IMR-90 (cell line): Measurements from ENCODE around the gene RAB3A. TPM values are rescaled to one million over a fixed set of nuclear protein-coding genes. Genes with fewer than 3 reads are reported as not detected.

Experiments used
- ATAC-seq: fragments of 200-7000 bp; cut with Tn5 transposase; 2 replicates; pipeline ENCODE4 v1.9.1; 2020; ENCODE audit warnings: low read depth, mild to moderate bottlenecking, moderate library complexity
- BruUV-seq: library from RNA; stranded (reverse); fragments of 400-500 nt; replicated peaks from 2 replicates; lab custom pipeline; 2021; lab: Mats Ljungman, UMichigan
- CTCF ChIA-PET: fragments of 300-600 bp; formaldehyde crosslinking; extraction: SDS; loops from one replicate; lab custom pipeline; 2021; ENCODE audit warnings: antibody characterized with exemption; lab: Yijun Ruan, JAX
- POLR2A ChIA-PET: fragments of 300-600 bp; sonication (Branson Sonifier 250); formaldehyde crosslinking; loops from one replicate; lab custom pipeline; 2022; ENCODE audit warnings: antibody characterized with exemption; ENCODE audit not compliant: unreplicated experiment; lab: Charles Lee
- DNase-seq: peaks from one replicate; pipeline ENCODE4 v3.0.0; 2013
- H2AFZ ChIP-seq: replicated peaks from 2 replicates; pipeline ENCODE3; 2013; ENCODE audit warnings: low read length, mild to moderate bottlenecking; ENCODE audit not compliant: poor library complexity
- H2AK5ac ChIP-seq: 2 replicates; pipeline ENCODE4 v1.6.1; 2013; ENCODE audit warnings: low read depth, low read length, inconsistent platforms
- H2AK9ac ChIP-seq: replicated peaks from 2 replicates; pipeline ENCODE3; 2013; ENCODE audit warnings: mild to moderate bottlenecking, low read depth, low read length, moderate library complexity; ENCODE audit not compliant: poor library complexity
- H2BK120ac ChIP-seq: 2 replicates; pipeline ENCODE4 v1.6.1; 2013; ENCODE audit warnings: low read depth, low read length, inconsistent platforms
- H2BK15ac ChIP-seq: 3 replicates; pipeline ENCODE4 v1.6.1; 2013; ENCODE audit warnings: low read depth, low read length, inconsistent platforms
- H2BK20ac ChIP-seq: 2 replicates; pipeline ENCODE4 v1.6.1; 2013; ENCODE audit warnings: low read depth, mild to moderate bottlenecking, inconsistent platforms, low read length, moderate library complexity
- H2BK5ac ChIP-seq: 2 replicates; pipeline ENCODE4 v1.6.1; 2013; ENCODE audit warnings: mild to moderate bottlenecking, low read depth, low read length, inconsistent platforms; ENCODE audit not compliant: poor library complexity, severe bottlenecking
- H3K14ac ChIP-seq: replicated peaks from 2 replicates; pipeline ENCODE4 v1.6.1; 2013; ENCODE audit warnings: low read depth, low read length, inconsistent platforms
- H3K18ac ChIP-seq: 2 replicates; pipeline ENCODE4 v1.6.1; 2013; ENCODE audit warnings: low read depth, low read length, control low read depth
- H3K23ac ChIP-seq: 2 replicates; pipeline ENCODE4 v1.6.1; 2013; ENCODE audit warnings: low read depth, low read length, inconsistent platforms
- H3K27ac ChIP-seq: 2 replicates; pipeline ENCODE4 v1.5.1; 2013; ENCODE audit warnings: mild to moderate bottlenecking, control low read depth, low read length; ENCODE audit not compliant: insufficient read depth
- H3K27me3 ChIP-seq: 2 replicates; pipeline ENCODE4 v1.6.1; 2013; ENCODE audit warnings: low read length; ENCODE audit not compliant: control insufficient read depth, insufficient read depth
- H3K36me3 ChIP-seq: 2 replicates; pipeline ENCODE4 v1.6.1; 2013; ENCODE audit warnings: low read length, mixed read lengths; ENCODE audit not compliant: control insufficient read depth, insufficient read depth
- H3K4ac ChIP-seq: 2 replicates; pipeline ENCODE4 v1.6.1; 2013; ENCODE audit warnings: low read depth, low read length, inconsistent platforms
- H3K4me1 ChIP-seq: 2 replicates; pipeline ENCODE4 v1.6.1; 2013; ENCODE audit warnings: low read length, mixed read lengths; ENCODE audit not compliant: control insufficient read depth, insufficient read depth
- H3K4me2 ChIP-seq: 2 replicates; pipeline ENCODE4 v1.6.1; 2013; ENCODE audit warnings: low read depth, mild to moderate bottlenecking, control low read depth, low read length, moderate library complexity
- H3K4me3 ChIP-seq: 2 replicates; pipeline ENCODE4 v1.5.1; 2013; ENCODE audit warnings: low read depth, mild to moderate bottlenecking, control low read depth, low read length, moderate library complexity; ENCODE audit not compliant: insufficient read depth
- H3K56ac ChIP-seq: 2 replicates; pipeline ENCODE4 v1.6.1; 2013; ENCODE audit warnings: low read length, inconsistent platforms; ENCODE audit not compliant: insufficient read depth; ENCODE audit errors: extremely low read depth
- H3K79me1 ChIP-seq, 2 experiments: 2 replicates each; pipeline ENCODE4 v1.6.1; 2013; ENCODE audit warnings: low read length in 2 of 2, inconsistent platforms in 1 of 2, low read depth in 1 of 2
- H3K9ac ChIP-seq: 2 replicates; pipeline ENCODE4 v1.6.1; 2013; ENCODE audit warnings: low read depth, low read length, control low read depth
- H3K9me1 ChIP-seq: 2 replicates; pipeline ENCODE4 v1.6.1; 2013; ENCODE audit warnings: low read length, inconsistent platforms; ENCODE audit not compliant: insufficient read depth
- H3K9me3 ChIP-seq: 2 replicates; pipeline ENCODE4 v1.6.1; 2013; ENCODE audit warnings: low read length; ENCODE audit not compliant: control insufficient read depth, insufficient read depth
- H4K20me1 ChIP-seq: 2 replicates; pipeline ENCODE4 v1.6.1; 2013; ENCODE audit warnings: low read length, inconsistent platforms; ENCODE audit not compliant: insufficient read depth
- H4K5ac ChIP-seq: 2 replicates; pipeline ENCODE4 v1.6.1; 2013; ENCODE audit warnings: mild to moderate bottlenecking, low read depth, low read length, control low read depth
- H4K8ac ChIP-seq, 2 experiments: 2 replicates each; pipeline ENCODE4 v1.6.1; 2013; ENCODE audit warnings: low read depth in 2 of 2, low read length in 2 of 2, control low read depth in 1 of 2, inconsistent platforms in 1 of 2
- H4K91ac ChIP-seq: 2 replicates; pipeline ENCODE4 v1.6.1; 2013; ENCODE audit warnings: low read depth, low read length, inconsistent platforms; ENCODE audit not compliant: insufficient read depth
- CHD1 ChIP-seq: IDR thresholded peaks from 2 replicates; pipeline ENCODE4 v1.6.1; 2012; ENCODE audit warnings: low read depth, low read length, improper control_type of control experiment
- FOS ChIP-seq: fragments of 150-350 bp; IDR thresholded peaks from 2 replicates; pipeline ENCODE4 v1.6.1; 2016; ENCODE audit warnings: low read depth, low read length
- MAZ ChIP-seq: IDR thresholded peaks from 2 replicates; pipeline ENCODE4 v1.6.1; 2012; ENCODE audit warnings: low read depth, mild to moderate bottlenecking, low read length, improper control_type of control experiment, moderate library complexity, borderline replicate concordance
- MXI1 ChIP-seq: IDR thresholded peaks from 2 replicates; pipeline ENCODE4 v1.6.1; 2012; ENCODE audit warnings: low read depth, mild to moderate bottlenecking, low read length, moderate library complexity, borderline replicate concordance
- NFE2L2 ChIP-seq: fragments of 150-350 bp; IDR thresholded peaks from 2 replicates; pipeline ENCODE4 v1.6.1; 2016; ENCODE audit warnings: low read depth, mild to moderate bottlenecking, low read length
- RAD21 ChIP-seq: IDR thresholded peaks from 2 replicates; pipeline ENCODE4 v1.6.1; 2012; ENCODE audit warnings: low read length, improper control_type of control experiment
- RCOR1 ChIP-seq: IDR thresholded peaks from 2 replicates; pipeline ENCODE4 v1.6.1; 2012; ENCODE audit warnings: mild to moderate bottlenecking, low read length, improper control_type of control experiment; ENCODE audit not compliant: insufficient replicate concordance
- RFX5 ChIP-seq: IDR thresholded peaks from 2 replicates; pipeline ENCODE4 v1.8.0; 2012; ENCODE audit warnings: low read depth, mild to moderate bottlenecking, low read length, moderate library complexity
- SMC3 ChIP-seq: fragments of 150-350 bp; IDR thresholded peaks from 2 replicates; pipeline ENCODE4 v1.6.1; 2016; ENCODE audit warnings: low read depth, mild to moderate bottlenecking, antibody characterized with exemption, low read length, moderate library complexity
- WGBS, 2 experiments: methylation state at CpG; one replicate each; pipeline versions ENCODE4 v1.1.5 to v1.1.7; 2013; ENCODE audit warnings: missing lambda C conversion rate in 2 of 2; ENCODE audit not compliant: insufficient read length in 1 of 2; ENCODE audit errors: extremely low coverage in 2 of 2; 5-methylcytosine and 5-hydroxymethylcytosine counted together
- dilution Hi-C: fragments of 300-500 bp; cut with HindIII; formaldehyde crosslinking; loops from one replicate; pipeline ENCODE4 v1.14.3; 2018; ENCODE audit warnings: low sequenced_read_pairs; ENCODE audit not compliant: unreplicated experiment
- in situ Hi-C: fragments of 300-500 bp; cut with MboI; formaldehyde crosslinking; loops from 3 replicates; pipeline ENCODE4 v1.14.3; 2019; ENCODE audit warnings: low sequenced_read_pairs, inconsistent platforms, mixed read lengths
- intact Hi-C: fragments of 100-400 bp; cut with micrococcal nuclease; formaldehyde crosslinking; loops from 2 replicates; pipeline ENCODE4 v1.10.0; 2022
- polyA plus RNA-seq, 3 experiments: library from polyadenylated mRNA; depleted of rRNA; stranded (reverse); fragments of >200 nt; gene quantifications; 2 replicates each; pipeline ENCODE4 v1.2.3, GENCODE V29; 2012; ENCODE audit warnings: low replicate concordance in 1 of 3
- total RNA-seq: library from RNA; depleted of rRNA; stranded (reverse); fragments of >200 nt; gene quantifications from 2 replicates; pipeline ENCODE4 v1.2.3, GENCODE V29; 2012
- TF ChIP-seq, protein P1 (sequence below): conservative IDR thresholded peaks from 2 replicates; pipeline ENCODE4 v1.5.1; 2012; ENCODE audit warnings: mild to moderate bottlenecking, low read depth, low read length, improper control_type of control experiment

Gene RAB3A
- total and polyA plus RNA-seq, 2 of the 4 experiments (the other 2 are of a cell fraction), result 3.0 to 13.6 TPM

DNA sequence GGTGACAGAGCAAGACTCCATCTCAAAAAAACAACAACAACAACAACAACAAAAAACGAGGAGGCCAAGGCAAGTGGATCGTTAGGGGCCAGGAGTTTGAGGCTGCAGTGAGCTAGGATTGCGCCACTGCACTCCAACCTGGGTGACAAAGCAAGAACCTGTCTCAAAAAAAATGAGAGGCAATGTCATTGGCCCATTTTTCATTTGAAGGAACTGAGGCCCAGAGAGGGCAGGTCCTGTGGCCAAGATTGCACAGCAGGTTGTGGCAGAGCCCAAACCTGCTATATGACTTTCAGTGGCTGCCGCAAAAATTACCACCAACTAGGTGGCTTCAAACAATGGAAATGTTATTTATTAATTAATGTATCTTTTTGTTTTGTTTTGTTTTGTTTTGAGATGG, 45.4 kb downstream of the RAB3A start:
- Histone ChIP-seq H4K20me1 (peaks cover 25% of the 10 kb centered on the region), H3K9ac (no peak overlapping the region), H3K36me3 (peaks cover 28% of the 10 kb centered on the region), H3K23ac (no peak overlapping the region), H2AK9ac (no peak overlapping the region), H2BK20ac (no peak overlapping the region), H3K4me3 (no peak overlapping the region), H3K27ac (no peak overlapping the region), H4K8ac (no peak overlapping the region), H3K4me2 (no peak overlapping the region), H3K4ac (no peak overlapping the region), H2BK5ac (no peak overlapping the region), H3K79me1 (peaks cover 18 to 52% of the 10 kb centered on the region in 2 experiments), H3K14ac (no peak overlapping the region), H4K91ac (no peak overlapping the region), H4K5ac (no peak overlapping the region), H3K27me3 (no peaks in the 10 kb centered on the region), H2AFZ (no peak overlapping the region), H3K4me1 (peaks cover 20% of the 10 kb centered on the region), H2BK15ac (no peak overlapping the region), H3K9me1 (peaks cover 11% of the 10 kb centered on the region), H2BK120ac (no peak overlapping the region), H3K9me3 (no peaks in the 10 kb centered on the region), H3K18ac (no peak overlapping the region), H2AK5ac (no peak overlapping the region), H3K56ac (no peak overlapping the region)
- 100% methylated on average over 1 of the region's 4 CpGs; no CpG with 5 or more reads in 1 of the 2 experiments for WGBS, 2 experiments
- intact Hi-C loops (loop anchor here (10.0 kb wide), 1 partner anchor 154 kb away; the partner anchor contains the start of gene ARRDC2), in situ Hi-C loops (no loop called here), dilution Hi-C loops (no loop called here)
- CTCF ChIA-PET, result no interaction called here
- POLR2A ChIA-PET, result no interaction called here
- no TSS peak for BruUV-seq
- ATAC-seq (no peak), DNase-seq (no peak)
- TF ChIP-seq RCOR1 (no peak), RFX5 (no peak), MXI1 (no peak), FOS (no peak), CHD1 (no peak), RAD21 (no peak), SMC3 (no peak), MAZ (no peak), NFE2L2 (no peak)
- TF ChIP-seq, protein P1, sequence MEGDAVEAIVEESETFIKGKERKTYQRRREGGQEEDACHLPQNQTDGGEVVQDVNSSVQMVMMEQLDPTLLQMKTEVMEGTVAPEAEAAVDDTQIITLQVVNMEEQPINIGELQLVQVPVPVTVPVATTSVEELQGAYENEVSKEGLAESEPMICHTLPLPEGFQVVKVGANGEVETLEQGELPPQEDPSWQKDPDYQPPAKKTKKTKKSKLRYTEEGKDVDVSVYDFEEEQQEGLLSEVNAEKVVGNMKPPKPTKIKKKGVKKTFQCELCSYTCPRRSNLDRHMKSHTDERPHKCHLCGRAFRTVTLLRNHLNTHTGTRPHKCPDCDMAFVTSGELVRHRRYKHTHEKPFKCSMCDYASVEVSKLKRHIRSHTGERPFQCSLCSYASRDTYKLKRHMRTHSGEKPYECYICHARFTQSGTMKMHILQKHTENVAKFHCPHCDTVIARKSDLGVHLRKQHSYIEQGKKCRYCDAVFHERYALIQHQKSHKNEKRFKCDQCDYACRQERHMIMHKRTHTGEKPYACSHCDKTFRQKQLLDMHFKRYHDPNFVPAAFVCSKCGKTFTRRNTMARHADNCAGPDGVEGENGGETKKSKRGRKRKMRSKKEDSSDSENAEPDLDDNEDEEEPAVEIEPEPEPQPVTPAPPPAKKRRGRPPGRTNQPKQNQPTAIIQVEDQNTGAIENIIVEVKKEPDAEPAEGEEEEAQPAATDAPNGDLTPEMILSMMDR, result no peak
